ENCODE measurements around the gene KCNA5. TPM values are rescaled to one million over a fixed set of nuclear protein-coding genes. Genes with fewer than 3 reads are reported as not detected.

KCNA5 gene
- total RNA-seq, 6 donors from 2014 or later, result 0.61 to 1.3 (median 0.71) TPM; not detected in 2

DNA sequence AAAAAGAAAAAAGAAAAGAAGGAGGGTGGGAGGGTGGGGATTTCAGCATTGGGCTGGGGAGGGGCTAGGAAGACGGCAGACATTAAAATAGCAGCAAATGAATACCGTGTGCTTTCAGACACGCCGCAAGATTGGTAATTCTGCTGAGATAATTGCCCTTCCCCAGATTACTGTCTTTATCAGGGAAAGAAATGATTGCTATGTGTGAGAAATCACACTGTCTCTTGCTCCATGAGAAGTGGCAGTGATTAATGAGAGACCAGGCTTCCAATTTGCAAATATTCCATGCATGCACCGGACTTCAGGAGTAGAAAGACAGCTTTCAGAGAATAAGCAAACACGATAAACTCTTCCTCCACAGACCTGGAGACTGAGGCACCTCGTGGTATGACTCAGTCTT is 7.6 kb upstream of the KCNA5 start:
- no peak overlapping the region for H3K27ac ChIP-seq
- ATAC-seq (ENCODE audit: low FRiP score in 2 of 2) (no peak), DNase-seq (no peak)
- H3K4me3 ChIP-seq, result no peak overlapping the region
- no peaks in the 10 kb centered on the region for H3K9me3 ChIP-seq
- H3K4me1 ChIP-seq, result peaks cover 0 to 10% (median 2%) of the 10 kb centered on the region in 4 donors
- TF ChIP-seq EP300 (IDR thresholded peaks at IDR 0.05) (no peak), POLR2A (IDR thresholded peaks at IDR 0.05) (no peak), POLR2AphosphoS5 (IDR thresholded peaks at IDR 0.05) (no peak), CTCF (IDR thresholded peaks at IDR 0.05) (no peak)
- H3K27me3 ChIP-seq, result no peaks in the 10 kb centered on the region
- H3K36me3 ChIP-seq, result no peaks in the 10 kb centered on the region
- WGBS, 2 donors, result 77 to 82% methylated on average over 7 of the region's 7 CpGs

DNA sequence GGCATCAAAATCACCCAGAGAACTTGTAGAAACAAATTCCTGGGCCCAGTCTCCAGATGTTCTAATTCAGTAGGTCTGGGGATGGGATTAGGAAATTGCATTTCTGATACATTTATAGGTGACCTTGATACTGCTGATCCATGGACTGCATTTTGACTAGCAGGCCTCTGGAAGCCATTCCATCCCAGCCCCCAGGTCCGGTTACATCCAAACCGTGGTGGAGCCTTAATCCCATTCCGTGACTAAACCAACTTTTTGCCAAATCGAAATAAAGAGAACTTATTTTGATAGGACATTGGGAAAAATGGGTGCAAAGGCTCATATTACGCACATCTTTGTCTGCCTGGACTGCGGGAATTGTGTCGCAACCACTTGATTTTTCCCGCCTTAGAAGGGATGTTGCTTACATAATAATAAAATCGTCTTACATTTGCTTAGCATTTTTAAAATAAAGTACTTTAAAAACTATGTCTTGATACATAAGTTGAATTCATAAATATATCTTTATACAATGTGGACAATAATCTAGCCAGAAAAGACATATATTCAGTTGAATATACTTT is 5.8 kb upstream of the KCNA5 start:
- whole genome bisulfite sequencing, 2 donors, result 84 to 88% methylated on average over 9 of the region's 9 CpGs
- H3K36me3 ChIP-seq, result no peaks in the 10 kb centered on the region
- H3K4me3 ChIP-seq, result no peak overlapping the region
- H3K4me1 ChIP-seq, result peaks cover 0 to 10% (median 2%) of the 10 kb centered on the region in 4 donors
- no peaks in the 10 kb centered on the region for H3K9me3 ChIP-seq
- TF ChIP-seq EP300 (IDR thresholded peaks at IDR 0.05), result no peak
- no peak for TF ChIP-seq POLR2AphosphoS5 (IDR thresholded peaks at IDR 0.05)
- ATAC-seq (ENCODE audit: low FRiP score in 2 of 2) (no peak), DNase-seq (no peak)
- no peak overlapping the region for H3K27ac ChIP-seq
- H3K27me3 ChIP-seq, result peaks cover 0 to under 1% (median 0%) of the 10 kb centered on the region in 4 donors

DNA sequence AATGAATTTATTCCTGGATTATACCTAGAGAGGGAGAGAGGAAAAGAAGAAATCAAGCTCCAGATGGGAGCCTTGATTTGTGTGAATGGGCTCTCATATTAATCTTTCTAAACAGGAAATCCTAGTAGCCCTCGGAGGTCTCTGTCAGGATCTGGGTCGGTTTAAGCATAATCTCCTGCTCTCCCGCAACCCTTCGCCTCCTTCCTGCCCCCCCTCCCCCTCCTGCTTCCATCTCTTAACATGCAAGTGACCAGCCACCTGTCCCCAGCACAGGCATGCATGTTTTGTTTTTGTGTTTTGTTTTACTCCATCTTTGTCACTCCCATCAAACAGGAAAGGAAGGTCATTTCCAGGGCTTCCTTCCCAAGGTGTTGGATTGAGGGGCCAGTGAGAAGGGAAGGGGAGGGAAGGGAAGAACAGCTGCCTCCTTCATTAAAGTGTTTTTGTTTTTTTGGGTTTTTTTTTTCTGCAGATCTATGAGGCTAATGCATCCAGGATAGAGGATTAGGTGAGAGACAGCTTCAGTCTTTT is 4.8 kb upstream of the KCNA5 start:
- no peak for TF ChIP-seq EP300 (IDR thresholded peaks at IDR 0.05)
- TF ChIP-seq POLR2A (IDR thresholded peaks at IDR 0.05), result no peak
- TF ChIP-seq POLR2AphosphoS5 (IDR thresholded peaks at IDR 0.05), result no peak
- TF ChIP-seq CTCF (IDR thresholded peaks at IDR 0.05), result no peak
- Histone ChIP-seq H3K36me3 (no peaks in the 10 kb centered on the region), H3K27ac (no peak overlapping the region), H3K4me3 (no peak overlapping the region), H3K9me3 (no peaks in the 10 kb centered on the region), H3K4me1 (peaks cover 0 to 15% (median 2%) of the 10 kb centered on the region in 4 donors), H3K27me3 (peaks cover 0 to 10% (median 2%) of the 10 kb centered on the region in 4 donors)
- ATAC-seq (ENCODE audit: low FRiP score in 2 of 2) (no peak), DNase-seq (no peak)
- WGBS, 2 donors, result 13 to 23% methylated on average over 4 of the region's 4 CpGs

DNA sequence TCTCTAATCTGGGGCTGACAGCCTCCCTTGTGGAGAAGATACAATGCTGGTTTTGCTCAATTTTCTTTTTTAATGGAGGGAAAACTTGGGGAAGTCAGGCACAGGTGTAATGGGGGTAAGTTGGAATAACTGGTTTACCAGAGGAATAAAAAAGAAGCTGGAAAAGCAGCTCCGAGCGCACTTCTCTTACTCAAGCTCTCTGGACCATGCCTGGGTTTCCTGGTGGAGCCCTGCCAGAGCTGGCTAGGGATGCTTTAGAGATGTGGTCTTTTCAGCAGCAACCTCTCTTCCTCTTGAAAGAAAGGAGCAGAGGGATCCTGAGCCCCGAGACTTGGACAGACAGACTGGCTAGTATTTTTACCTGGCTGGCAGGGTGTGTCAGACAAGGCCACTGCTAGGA is 3.9 kb upstream of the KCNA5 start:
- no peak for ATAC-seq (ENCODE audit: low FRiP score in 2 of 2)
- no peak overlapping the region for H3K27ac ChIP-seq
- H3K36me3 ChIP-seq, result no peaks in the 10 kb centered on the region
- WGBS, 2 donors, result 72 to 80% methylated on average over 3 of the region's 3 CpGs
- TF ChIP-seq POLR2AphosphoS5 (IDR thresholded peaks at IDR 0.05), result no peak
- TF ChIP-seq CTCF (IDR thresholded peaks at IDR 0.05), result no peak
- TF ChIP-seq EP300 (IDR thresholded peaks at IDR 0.05), result no peak
- no peak for TF ChIP-seq POLR2A (IDR thresholded peaks at IDR 0.05)
- H3K9me3 ChIP-seq, result no peaks in the 10 kb centered on the region
- DNase-seq, result no peak
- peaks cover 0 to 17% (median 3%) of the 10 kb centered on the region in 4 donors for H3K27me3 ChIP-seq
- no peak overlapping the region for H3K4me3 ChIP-seq
- H3K4me1 ChIP-seq, result peaks cover 0 to 8% (median 0%) of the 10 kb centered on the region in 4 donors

GRCh38 chr12:5040368-5040767 is 3.3 kb upstream of the KCNA5 start:
- WGBS, 2 donors, result 44 to 48% methylated on average over 5 of the region's 5 CpGs
- peaks cover 0 to 17% (median 3%) of the 10 kb centered on the region in 4 donors for H3K27me3 ChIP-seq
- no peak for TF ChIP-seq EP300 (IDR thresholded peaks at IDR 0.05)
- no peak for TF ChIP-seq POLR2A (IDR thresholded peaks at IDR 0.05)
- no peak for TF ChIP-seq CTCF (IDR thresholded peaks at IDR 0.05)
- no peak for TF ChIP-seq POLR2AphosphoS5 (IDR thresholded peaks at IDR 0.05)
- DNase-seq (no peak), ATAC-seq (ENCODE audit: low FRiP score in 2 of 2) (no peak)
- no peaks in the 10 kb centered on the region for H3K9me3 ChIP-seq
- H3K4me1 ChIP-seq, result peaks cover 0 to 8% (median 0%) of the 10 kb centered on the region in 4 donors
- H3K27ac ChIP-seq, result no peak overlapping the region
- H3K4me3 ChIP-seq, result no peak overlapping the region
- H3K36me3 ChIP-seq, result no peaks in the 10 kb centered on the region
